ENCODE data around the gene POC1B.
"Not testable (repeated sequence)": the region's sequence is repeated elsewhere in the genome, so short reads cannot be mapped to it uniquely, and the experiment has no call there.

Gene POC1B

DNA sequence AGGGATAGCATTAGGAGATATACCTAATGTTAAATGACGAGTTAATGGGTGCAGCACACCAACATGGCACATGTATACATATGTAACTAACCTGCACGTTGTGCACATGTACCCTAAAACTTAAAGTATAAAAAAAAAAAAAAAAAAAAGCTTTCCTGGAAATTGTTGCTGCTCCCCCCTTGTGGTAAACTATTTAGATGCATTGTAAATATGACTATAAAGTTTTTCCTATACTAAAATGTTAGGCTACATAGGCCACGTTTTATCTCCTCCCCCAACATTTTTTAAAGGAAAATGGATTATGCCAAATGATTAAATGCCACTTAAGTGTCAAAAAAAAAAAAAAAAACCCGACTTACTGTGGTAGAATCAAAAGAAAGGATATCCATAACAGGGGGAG is 66.6 kb downstream of the POC1B start:
- not testable (repeated sequence) for DNase-seq

GRCh38 chr12:89456565-89456964 is 69.3 kb downstream of the POC1B start:
- DNase-seq, result no peak

GRCh38 chr12:89454080-89454848 is 71.6 kb downstream of the POC1B start:
- no peak for DNase-seq

- no peak for DNase-seq
Measured at GRCh38 chr12:89453121-89453978, 72.5 kb downstream of the POC1B start.

DNA sequence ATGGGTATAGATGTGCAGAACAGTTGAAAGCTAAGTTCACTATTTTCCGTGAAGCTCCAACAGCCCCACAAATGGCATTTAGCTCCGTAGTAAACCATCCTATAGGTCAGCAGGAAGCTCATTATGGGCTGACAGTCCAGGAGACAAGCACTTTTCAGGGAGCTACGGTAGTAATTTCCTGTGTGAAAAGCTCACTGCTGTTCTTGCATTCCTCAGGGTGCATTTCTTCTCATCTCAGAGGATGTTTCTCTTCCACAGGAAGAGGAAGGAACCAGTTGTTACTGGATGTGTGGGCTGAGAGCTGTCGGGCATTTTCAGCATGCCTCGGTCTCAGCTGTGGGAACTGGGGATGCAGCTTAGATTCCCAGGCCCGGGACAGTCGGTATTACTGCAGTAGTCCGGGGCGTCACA is 74.0 kb downstream of the POC1B start:
- no peak for DNase-seq

DNA sequence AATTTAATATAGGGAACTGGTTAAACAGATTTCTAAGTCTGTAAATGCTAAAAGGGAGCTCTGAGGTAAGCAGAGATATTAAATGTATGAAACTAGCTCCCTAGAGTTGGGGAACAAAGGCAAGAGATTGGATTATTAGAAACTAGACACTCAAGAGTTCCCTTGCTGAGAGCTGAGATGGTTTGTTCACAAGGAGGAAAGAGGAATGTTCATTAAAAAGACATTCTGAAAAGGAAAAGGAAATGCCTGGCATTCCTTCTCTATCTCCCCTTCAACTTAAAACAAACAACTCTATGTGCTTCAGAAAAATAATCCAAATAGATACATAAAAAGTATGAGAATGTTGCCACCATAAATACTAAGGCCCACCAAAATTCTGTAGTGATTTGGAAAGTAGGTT is 74.9 kb downstream of the POC1B start:
- DNase-seq, result no peak

DNA sequence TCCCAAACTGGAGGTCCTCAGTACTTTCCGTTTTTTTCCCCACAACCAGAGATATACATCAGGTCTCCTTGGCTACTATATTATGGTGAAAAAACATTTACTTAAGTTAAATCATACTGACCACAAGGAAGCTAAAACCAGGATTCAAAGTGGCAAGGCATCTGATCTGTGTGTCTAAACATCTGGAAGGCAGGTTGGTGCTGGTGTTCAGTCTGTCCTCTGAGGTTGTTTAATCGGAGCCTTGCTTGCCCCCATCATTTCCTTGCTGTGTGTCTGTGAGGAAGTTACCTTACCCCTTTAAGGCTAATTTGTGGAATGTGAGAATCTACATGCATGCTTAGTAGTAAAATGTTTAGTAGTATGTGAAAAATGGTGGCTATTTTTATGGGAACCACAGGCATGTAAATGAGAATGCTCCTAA is 76.9 kb downstream of the POC1B start:
- DNase-seq, result no peak

- no peak for DNase-seq
Measured at GRCh38 chr12:89448526-89448925, 77.3 kb downstream of the POC1B start.

DNA sequence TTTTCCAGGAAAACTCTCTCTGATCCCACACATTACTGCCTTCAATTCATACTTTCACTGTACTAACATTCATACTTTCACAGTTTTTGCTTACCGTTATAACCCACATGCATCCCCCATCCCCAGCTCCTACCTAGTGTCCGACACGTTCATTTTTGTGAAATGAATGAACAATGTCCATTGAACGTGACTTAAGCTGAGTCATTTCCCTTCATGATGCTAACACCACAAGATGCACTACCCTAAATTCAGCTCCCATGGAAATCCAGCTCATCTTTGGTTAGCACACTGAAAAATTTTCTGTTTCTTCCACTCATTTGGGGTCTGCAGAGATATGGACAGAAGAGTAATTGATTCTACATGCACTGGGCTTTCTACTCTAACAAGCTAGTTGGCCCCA is 85.9 kb downstream of the POC1B start:
- no peak for DNase-seq

- DNase-seq, result no peak
Measured at GRCh38 chr12:89437231-89437630, 88.6 kb downstream of the POC1B start.

DNA sequence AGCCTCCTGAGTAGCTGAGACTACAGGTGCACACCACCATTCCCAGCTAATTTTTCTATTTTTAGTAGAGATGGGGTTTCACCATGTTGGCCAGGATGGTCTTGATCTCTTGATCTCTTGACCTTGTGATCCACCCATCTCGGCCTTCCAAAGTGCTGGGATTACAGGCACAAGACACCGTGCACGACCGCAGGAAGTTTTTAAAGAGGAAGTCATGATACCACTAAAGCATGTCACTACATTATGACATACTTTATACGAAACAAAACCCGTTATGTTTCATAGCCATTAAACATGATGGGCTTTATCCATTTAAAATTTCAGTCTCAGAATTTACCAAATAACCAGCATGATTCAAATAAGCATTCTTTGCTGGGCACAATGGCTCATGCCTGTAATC is 89.8 kb downstream of the POC1B start:
- no peak for DNase-seq

GRCh38 chr12:89433634-89434033 is 92.2 kb downstream of the POC1B start:
- DNase-seq, result no peak

- DNase-seq, result no peak
Measured at GRCh38 chr12:89432396-89432795, 93.5 kb downstream of the POC1B start.

- no peak for DNase-seq
Measured at GRCh38 chr12:89429528-89429927, 96.3 kb downstream of the POC1B start.

DNA sequence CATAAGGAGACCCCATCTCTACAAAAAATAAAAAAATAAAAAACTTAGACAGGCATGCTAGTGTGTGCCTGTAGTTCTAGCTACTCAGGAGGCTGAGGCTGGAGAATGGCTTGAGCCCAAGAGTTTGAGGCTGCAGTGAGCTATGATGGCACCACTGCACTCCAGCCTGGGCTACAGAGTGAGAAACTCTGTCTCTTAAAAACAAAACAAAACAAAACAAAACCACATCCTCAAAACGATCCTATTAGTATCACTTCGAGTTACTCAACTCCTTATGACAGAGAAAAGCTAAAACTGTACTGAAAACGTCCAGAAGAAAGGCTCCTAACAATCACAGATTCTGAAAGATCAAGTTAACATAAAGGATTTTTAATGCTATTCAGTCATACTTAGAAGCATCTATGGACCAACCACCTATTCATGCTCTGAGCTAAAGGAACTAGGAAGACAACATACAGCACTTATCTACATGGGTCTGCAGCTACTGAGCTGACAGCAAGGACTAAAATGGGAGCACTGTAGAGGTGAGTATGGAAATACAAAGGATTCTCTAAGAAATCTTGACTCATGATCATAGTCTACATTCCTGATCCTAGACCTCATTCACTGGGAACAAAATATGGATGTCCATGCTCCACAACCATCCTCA is 98.2 kb downstream of the POC1B start:
- DNase-seq, result peak; percentile 31

DNA sequence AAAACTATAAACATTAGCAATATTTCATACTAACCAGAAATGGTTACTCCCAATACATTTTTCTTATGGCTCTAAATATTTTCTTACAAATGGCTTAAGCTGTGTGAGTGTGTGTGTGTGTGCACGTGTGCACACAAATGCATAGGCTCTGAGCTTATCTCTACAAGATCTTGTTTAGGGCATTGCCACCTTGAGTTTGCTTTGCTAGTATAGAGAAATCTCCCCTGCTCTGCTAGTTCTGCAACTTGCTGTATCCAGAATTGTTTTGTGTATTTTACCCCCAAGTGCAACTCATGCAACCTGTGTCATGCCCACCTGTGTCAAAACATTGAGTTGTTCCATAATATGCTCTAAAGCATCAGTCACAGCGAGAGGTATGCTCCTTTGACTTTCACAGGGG is 101.0 kb downstream of the POC1B start:
- no peak for DNase-seq

GRCh38 chr12:89424389-89424788 is 101.5 kb downstream of the POC1B start:
- DNase-seq, result no peak

- no peak for DNase-seq
Measured at GRCh38 chr12:89421092-89421835, 104.6 kb downstream of the POC1B start.

- DNase-seq, result no peak
Measured at GRCh38 chr12:89418228-89418910, 107.5 kb downstream of the POC1B start.

DNA sequence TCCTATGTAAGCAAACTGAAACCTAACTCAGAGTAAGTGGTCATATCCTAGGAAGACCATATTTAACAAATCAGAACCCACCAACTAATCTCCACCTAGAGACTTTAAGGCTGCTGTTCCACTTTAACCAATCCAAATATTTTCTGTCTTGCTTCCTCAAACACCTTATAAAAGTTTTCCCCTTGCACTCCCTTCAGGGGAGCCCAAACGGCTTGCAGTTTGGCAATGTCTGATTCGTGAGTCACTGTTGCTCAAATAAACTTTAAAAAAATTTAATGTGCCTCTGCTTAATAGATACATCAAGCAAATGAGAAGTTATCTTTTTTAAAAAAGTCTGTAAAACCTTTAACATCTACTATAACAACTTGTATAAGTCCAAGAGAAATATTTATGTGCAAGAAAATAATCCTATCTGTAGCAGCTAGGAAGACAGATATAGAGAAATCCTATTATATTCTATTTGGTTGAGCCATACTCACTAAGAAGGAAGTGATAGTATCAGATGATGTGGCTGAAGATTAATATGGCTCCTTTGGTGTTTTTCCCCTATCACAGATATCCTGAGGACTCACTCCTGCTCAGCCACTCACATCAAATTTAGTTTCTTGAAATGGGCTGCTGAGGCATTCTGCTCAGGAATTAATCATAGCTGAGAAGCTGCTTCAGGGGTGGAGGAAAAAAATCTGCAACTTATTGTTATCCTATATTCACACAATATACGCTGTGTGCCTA is 108.4 kb downstream of the POC1B start:
- DNase-seq, result no peak

DNA sequence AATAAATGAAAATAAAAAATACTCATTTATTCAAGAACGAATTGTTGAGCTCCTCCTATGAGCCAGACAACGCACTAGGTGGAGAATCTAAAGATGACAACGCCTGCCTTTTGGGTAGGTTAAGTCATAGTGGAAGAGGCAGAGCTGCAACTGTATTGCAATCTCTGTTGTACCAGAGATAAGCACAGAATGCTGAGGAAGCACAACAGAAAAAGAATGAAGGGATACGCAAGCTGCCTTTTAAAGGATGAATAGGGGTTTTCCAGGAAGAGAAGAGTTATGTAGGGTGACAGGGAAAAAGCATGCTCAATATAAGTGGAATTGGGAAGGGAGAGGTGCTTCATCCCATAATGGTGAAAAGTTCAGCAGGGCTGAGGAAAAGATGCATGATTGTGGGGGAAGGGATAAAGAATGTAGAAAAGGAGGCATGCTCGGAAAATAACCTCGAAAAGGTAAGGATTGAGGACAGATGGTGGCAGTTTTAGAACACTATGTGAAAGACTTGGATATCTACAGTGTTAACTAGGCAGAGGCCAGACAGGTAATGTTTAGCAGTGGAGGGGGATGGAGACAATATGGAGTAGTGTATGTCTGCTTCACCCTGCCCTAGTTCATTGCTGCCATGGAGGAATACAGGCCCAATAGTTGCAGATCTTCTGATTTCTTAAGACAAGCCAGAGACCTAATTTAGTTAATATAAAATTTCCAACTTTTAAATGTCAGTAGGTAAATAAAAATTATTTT is 109.6 kb downstream of the POC1B start:
- no peak for DNase-seq
